RWPE1 (cell line): ENCODE data around the gene PRSS8.
A peak's percentile ranks its signal among the peaks of the same experiment; 100 is the strongest.
"Not testable (repeated sequence)": the region's sequence is repeated elsewhere in the genome, so short reads cannot be mapped to it uniquely, and the experiment has no call there.

ENCODE experiments used
- CTCF ChIA-PET: fragments of 350-600 bp; sonication (Branson Sonifier 250); formaldehyde crosslinking; extraction: SDS; loops from one replicate; lab custom pipeline; 2021; lab: Yijun Ruan, JAX
- POLR2A ChIA-PET: fragments of 400-600 bp; formaldehyde crosslinking; extraction: SDS; loops from one replicate; lab custom pipeline; 2020; ENCODE audit warnings: antibody characterized with exemption; ENCODE audit not compliant: low non-redundant PET; lab: Yijun Ruan, JAX
- DNase-seq: peaks from one replicate; pipeline ENCODE4 v3.0.0; 2012; ENCODE audit warnings: low spot score
- H3K27ac ChIP-seq: fragments of 450-650 bp; 2 replicates; pipeline ENCODE4 v1.5.1; 2017
- TF ChIP-seq, protein P1 (sequence below): fragments of 450-650 bp; conservative IDR thresholded peaks from 2 replicates; pipeline ENCODE4 v1.5.1; 2017; ENCODE audit warnings: low read depth, mild to moderate bottlenecking

The PRSS8 gene

DNA sequence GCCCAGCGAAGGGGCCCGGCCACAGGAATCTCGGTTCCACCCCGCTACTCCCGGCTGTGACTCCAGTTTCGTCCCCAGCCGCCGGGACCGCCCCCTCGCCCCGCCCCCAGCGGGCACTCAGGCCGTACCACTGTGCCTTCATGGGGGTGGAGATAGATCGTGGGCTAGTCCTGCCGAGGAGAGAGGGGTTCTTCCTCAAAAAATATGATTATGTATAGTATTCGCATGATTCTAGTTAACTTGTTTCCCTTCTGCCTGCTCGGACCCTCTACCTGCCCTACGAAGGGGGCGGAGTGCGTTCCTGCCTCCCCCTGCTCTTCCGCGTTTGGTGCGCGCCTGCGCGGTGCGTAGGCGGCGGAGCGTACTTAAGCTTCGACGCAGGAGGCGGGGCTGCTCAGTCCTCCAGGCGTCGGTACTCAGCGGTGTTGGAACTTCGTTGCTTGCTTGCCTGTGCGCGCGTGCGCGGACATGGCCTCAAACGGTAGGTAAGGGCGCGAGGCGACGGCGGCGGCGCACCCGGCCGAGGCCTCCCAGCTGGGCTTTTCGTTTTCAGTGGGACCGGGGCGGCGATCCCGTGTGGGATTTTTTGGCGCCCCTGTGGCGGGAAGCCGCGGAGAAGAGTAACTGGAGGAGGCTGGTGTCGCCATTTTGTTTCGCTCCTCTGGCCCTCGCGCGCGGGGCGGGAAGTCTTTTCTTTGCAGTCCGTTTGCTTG is 44.4 kb upstream of the PRSS8 start, which contains the start of gene FUS:
Gene FUS, plus strand, starts transcription at position 393 of the 713 bp plus-strand sequence. Its CDS starts 76 bp downstream, at position 469.
- H3K27ac ChIP-seq: peak within 1 kb of the TSS; percentile 93
- DNase-seq: peak; percentile 96
- ChIA-PET POLR2A (interaction anchor here (0.5 to 1.2 kb wide), 5 partner anchors 22 to 88 kb away, joined by 3 to 7 read pairs (median 3); partner anchors contain the start of genes KAT8, PRSS8 and PYCARD), CTCF (interaction anchor here (1.0 to 1.4 kb wide), 2 partner anchors 10 to 195 kb away, joined by 3 to 5 read pairs; partner anchors contain the start of gene HSD3B7)
- TF ChIP-seq, protein P1, sequence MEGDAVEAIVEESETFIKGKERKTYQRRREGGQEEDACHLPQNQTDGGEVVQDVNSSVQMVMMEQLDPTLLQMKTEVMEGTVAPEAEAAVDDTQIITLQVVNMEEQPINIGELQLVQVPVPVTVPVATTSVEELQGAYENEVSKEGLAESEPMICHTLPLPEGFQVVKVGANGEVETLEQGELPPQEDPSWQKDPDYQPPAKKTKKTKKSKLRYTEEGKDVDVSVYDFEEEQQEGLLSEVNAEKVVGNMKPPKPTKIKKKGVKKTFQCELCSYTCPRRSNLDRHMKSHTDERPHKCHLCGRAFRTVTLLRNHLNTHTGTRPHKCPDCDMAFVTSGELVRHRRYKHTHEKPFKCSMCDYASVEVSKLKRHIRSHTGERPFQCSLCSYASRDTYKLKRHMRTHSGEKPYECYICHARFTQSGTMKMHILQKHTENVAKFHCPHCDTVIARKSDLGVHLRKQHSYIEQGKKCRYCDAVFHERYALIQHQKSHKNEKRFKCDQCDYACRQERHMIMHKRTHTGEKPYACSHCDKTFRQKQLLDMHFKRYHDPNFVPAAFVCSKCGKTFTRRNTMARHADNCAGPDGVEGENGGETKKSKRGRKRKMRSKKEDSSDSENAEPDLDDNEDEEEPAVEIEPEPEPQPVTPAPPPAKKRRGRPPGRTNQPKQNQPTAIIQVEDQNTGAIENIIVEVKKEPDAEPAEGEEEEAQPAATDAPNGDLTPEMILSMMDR: no peak

DNA sequence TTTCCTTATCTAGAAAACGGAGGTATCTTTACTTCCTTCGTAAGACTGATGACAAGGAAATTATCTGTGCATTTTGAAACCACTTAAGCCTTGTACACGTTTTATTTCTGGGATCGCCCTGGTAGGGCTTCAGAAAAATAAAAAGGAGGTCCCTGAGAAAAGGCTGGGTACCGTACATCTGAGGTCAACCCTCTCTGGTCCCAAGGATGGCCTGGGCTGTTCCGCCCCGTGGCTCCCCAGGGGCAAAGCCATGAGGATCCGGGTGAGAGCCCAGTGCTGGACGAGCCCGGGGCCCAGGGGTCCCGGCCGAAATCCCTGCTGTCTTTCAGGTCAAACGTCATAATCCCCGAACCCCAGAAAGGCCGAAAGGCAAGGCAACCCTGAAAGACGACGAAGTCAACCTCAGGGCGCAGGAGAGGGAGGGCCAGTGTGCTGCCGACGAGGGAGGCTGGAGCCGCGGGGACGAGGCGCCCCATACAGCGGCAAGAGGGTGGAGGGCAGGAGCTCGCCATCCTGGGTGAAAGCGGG is 43.8 kb upstream of the PRSS8 start:
- POLR2A ChIA-PET: interaction anchor here (0.5 to 0.6 kb wide), 3 partner anchors 23 to 87 kb away, joined by 3 to 7 read pairs (median 3); partner anchors contain the start of gene PYCARD
- DNase-seq: peak; percentile 35
- TF ChIP-seq, protein P1: no peak
- H3K27ac ChIP-seq: peak overlapping the region; percentile 93
- CTCF ChIA-PET: interaction anchor here (1.4 kb wide), 1 partner anchor 194 kb away, joined by 5 read pairs; the partner anchor contains the start of gene HSD3B7

DNA sequence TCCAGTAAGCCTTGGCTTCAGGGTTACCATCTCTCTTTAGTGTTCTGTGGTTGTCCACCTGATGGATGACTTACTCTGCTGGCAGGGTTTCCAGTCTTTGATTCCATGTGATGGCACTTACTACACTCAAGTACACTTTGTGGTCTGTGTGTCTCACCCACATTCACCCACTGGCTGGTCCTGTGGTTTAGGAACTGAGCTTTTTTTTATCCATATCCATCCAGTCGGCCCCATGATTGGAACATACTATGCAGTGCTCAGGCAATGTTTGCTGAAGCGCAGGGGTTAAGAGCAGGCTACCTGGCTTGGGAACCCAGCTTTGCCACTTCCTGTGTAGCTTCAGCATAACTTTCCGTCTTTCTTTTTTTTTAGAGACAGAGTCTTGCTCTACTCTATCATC is 41.6 kb upstream of the PRSS8 start:
- ChIA-PET CTCF (interaction anchor here (1.8 kb wide), 1 partner anchor 35 kb away, joined by 4 read pairs; no protein-coding TSS in a partner anchor), POLR2A (interaction anchor here (0.6 kb wide), 1 partner anchor 121 kb away, joined by 8 read pairs; no protein-coding TSS in a partner anchor)
- H3K27ac ChIP-seq: no peak overlapping the region
- TF ChIP-seq, protein P1: no peak
- no peak for DNase-seq

DNA sequence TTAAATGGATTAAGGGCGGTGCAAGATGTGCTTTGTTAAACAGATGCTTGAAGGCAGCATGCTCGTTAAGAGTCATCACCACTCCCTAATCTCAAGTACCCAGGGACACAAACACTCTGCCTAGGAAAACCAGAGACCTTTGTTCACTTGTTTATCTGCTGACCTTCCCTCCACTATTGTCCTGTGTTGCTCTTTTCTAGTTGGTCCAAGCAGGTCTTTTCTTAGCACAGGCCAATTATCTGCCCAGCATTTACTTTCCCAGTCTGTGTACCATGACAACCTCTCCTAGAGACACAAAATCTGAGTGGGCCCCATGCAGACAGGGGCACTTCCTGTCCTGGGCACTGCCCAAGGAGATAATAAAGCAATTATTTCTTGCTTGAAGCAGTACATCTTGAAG is 34.5 kb upstream of the PRSS8 start:
- DNase-seq, POLR2A ChIA-PET, CTCF ChIA-PET, H3K27ac ChIP-seq: not testable (repeated sequence)

DNA sequence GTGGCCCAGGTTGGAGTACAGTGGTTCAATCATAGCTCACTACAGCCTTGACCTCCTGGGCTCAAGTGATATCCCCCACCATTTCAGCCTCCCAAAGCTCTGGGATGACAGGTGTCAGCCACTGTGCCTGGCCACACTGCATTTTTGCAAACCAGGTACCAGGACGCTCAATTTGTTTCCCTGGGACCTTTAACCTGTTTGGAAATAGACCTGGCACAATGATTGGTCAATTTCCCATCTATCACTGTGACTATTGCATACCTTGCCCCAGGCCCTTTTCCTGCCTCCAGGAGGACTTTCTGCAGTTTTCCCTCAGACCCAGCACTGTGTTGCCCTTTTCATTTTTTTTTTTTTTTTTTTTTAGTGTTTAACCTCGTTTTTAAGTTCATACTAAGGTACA is 33.3 kb upstream of the PRSS8 start:
- peak; percentile 62 for DNase-seq
- CTCF ChIA-PET: no interaction called here
- H3K27ac ChIP-seq: no peak overlapping the region
- TF ChIP-seq, protein P1: no peak
- POLR2A ChIA-PET: no interaction called here

DNA sequence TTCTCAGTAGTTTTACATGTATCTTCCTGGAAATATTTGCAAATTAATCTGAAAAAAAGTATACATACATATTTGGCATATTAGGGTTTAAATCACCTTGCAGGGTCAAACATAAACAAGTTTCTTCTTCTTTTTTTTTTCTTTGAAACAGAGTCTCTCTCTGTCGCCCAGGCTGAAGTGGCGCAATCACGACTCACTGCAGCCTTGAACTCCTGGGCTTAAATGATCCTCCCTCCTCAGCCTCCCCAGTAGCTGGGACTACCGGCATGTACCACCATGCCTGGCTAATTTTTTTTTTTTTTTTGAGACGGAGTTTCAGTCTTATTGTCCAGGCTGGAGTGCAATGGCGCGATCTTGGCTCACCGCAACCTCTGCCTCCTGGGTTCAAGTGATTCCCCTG is 31.8 kb upstream of the PRSS8 start:
- TF ChIP-seq, protein P1: no peak
- CTCF ChIA-PET: no interaction called here
- no peak for DNase-seq
- POLR2A ChIA-PET: no interaction called here
- H3K27ac ChIP-seq: no peak overlapping the region
